ENCODE measurements around the gene KIF5C.
"Not testable (repeated sequence)": the region's sequence is repeated elsewhere in the genome, so short reads cannot be mapped to it uniquely, and the experiment has no call there.

The KIF5C gene

DNA sequence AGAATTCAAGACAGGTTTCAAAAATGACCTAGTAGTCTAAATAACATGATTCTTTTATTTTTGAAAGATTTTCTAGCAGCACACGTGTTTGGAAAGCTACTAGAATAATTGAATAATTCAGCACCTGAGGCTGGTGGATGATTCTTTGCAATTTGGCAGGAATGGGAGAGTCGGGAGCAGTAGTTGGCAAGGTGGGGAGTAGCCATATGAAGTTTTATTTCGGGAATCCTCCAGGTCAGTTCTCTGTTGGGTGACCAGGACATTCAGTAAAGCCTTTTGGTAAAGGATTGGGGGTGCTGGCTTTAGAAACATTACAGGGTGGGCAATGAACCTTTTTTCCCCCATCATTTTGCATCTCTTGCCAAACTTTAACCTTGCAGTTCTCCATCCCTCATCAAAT, 88.4 kb downstream of the KIF5C start:
- no peak for DNase-seq (ENCODE audit: low read depth in 2 of 2)

- no peak for DNase-seq (ENCODE audit: low read depth in 2 of 2)
These were observed 90.8 kb downstream of the KIF5C start for GRCh38 chr2:148965623-148966437.

GRCh38 chr2:148966438-148966758, 91.4 kb downstream of the KIF5C start:
- no peak for DNase-seq (ENCODE audit: low read depth in 2 of 2)

DNA sequence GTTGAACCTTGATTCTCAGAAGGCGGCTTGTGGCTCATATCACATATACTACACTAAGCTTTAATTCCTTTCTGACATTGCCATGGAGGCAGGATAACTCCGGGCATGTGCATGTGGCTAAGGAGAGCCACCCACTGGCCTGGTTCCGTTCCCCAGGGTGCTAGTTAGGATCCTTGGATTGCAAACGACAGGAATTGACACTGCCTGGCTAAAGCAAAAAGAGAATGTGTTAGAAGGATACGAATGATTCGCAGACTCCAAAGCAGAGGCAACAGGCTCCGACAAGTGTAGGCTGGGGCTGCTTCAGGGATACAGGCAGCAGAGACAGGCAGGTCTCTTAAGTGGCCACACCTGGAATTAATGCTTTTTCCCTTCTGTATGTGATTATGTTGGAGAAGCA, 92.0 kb downstream of the KIF5C start:
- no peak for DNase-seq (ENCODE audit: low read depth in 2 of 2)

GRCh38 chr2:148967578-148967977, 92.6 kb downstream of the KIF5C start:
- DNase-seq (ENCODE audit: low read depth in 2 of 2) = no peak

DNA sequence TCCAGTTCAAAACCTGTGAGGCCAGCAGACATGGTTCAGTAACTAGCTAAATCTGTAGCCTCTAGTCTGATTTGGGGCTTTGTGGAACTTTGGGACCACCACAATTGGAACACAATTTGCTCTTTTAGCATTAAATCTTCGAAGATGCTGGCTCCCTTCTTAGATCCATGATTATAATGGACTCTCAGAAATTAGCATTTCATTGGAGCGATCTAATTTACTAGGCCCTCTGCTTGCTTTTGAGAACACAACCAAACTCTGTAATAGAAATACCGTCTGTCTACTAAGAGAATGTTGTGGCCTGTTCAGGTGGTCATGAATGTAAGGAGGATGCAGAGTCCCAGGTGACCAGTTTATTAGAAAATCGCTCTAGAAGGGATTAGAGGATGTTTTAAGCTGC, 93.3 kb downstream of the KIF5C start:
- no peak for DNase-seq (ENCODE audit: low read depth in 2 of 2)

DNA sequence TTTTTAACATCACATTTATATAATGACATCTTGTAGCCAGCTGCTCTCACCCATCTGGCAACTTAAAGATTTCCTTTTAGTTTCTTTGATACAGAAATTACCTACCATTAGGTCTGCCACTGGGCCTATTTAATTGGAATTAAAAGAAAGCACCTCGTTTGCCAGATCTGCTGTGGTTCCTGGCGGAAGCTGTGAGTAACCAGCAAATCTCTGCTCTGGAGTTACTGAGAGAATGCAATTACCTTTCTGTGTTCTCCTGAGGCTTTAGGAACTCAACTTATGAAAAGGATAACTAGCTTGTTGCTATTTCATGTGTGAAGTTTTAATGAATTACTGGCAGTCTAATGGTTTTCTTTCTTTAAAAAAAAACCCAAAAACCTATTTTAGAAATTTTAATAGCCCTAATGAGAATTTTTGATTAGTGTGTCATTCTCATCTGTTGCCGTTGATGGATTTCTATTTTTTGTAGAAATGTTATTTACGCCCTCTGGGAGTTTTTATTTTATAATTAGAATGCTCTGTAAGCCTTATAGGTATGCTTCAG, 93.8 kb downstream of the KIF5C start:
- DNase-seq (ENCODE audit: low read depth in 2 of 2) = no peak

DNA sequence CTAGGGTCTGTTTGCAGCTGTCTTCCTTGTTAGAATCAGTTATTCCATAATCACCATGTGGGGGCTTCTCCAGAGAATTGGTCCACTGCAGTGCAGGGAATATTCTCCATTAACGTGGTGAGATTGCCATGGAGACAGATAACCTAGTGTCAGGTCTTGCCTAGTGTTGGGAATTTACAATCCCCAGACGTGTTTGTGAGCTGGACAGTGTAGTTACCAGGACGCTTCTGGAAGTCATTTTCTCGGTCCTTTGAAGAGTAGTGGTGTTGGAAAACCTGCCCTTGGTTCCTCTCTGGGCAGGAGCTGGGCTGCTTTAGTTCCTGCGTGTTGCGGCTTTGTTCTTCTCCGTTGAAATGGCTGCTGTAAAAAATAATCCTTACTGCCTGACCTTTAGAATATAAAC, 94.6 kb downstream of the KIF5C start:
- DNase-seq (ENCODE audit: low read depth in 2 of 2) = no peak

DNA sequence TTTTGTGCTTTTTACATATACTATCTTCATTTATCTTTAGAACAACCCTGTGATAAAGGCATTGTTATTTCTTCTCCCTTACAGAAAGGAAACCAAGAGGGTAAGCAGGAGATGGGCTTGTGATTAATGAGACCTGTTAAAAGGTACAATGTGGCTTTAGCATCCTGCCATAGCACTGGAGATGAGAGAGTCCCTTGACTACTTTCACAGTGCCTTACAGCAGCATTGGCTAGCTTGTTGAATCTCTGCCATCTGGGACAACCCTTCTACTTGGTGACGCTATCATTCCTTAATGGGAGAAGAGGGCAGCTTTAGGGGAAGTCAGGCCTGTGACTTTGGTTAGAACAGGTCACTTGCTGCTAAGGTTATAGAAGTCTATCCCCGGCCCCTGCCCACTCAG, 95.4 kb downstream of the KIF5C start:
- DNase-seq (ENCODE audit: low read depth in 2 of 2) = no peak

DNA sequence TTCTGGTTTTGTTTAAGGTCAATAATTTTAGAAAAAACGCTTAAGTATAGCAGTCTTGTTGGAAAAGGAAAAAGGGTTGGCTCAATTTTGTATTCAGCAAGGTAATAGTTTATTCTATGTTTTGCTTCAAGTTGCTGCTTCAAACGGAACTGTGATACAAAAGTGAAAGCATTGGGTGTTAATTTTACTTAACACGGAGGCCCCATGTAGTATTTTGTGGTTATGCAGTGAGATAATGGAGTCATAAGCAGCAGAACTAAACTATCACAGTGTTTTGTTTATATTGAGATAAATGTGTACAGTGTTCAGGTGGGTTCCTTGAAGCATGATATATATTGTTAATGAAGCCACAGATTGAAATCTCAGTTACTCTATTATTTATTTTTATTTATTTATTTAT, 96.5 kb downstream of the KIF5C start:
- DNase-seq (ENCODE audit: low read depth in 2 of 2) = no peak

DNA sequence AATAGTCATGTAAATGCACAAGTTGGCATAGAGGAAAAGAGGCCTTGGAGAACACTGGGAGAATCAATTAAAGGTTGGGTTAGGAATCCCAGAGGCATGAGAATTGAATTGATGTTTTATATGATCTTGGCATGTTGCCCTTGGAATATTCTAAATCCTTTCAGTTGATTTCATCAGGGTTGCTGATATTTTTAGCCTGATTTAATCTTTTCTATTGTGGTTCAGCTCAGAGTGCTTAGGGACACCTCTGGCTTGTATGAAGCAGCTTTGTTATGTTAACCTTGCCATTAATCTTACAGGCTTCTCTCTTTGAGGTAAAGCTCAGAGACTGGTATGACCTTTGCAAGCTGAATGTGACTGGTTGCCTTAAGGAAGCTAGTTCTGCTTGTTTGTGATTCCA, 99.1 kb downstream of the KIF5C start:
- no peak for DNase-seq (ENCODE audit: low read depth in 2 of 2)

- DNase-seq (ENCODE audit: low read depth in 2 of 2) = no peak
These were observed 103.1 kb downstream of the KIF5C start for GRCh38 chr2:148978026-148978685.

- DNase-seq (ENCODE audit: low read depth in 2 of 2) = no peak
These were observed 103.7 kb downstream of the KIF5C start for GRCh38 chr2:148978706-148979105.

GRCh38 chr2:148979164-148979918, 104.3 kb downstream of the KIF5C start:
- no peak for DNase-seq (ENCODE audit: low read depth in 2 of 2)

DNA sequence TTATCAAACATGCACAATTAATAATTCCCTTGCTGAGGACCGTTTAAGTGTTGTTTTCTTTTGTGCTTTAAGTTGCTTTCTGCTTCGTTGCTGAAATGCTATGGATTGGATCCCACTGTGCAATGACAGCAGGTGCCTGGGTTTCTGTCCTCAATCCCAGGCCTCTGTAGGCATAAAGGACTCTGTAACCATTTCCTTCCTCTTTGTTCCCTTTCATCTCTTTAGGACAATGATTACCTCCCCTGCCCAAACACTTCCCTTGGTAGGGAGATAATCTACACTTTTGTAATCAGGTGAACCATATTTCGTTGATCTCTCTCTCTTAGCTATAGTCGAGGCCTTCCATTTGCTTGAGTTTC, 104.9 kb downstream of the KIF5C start:
- no peak for DNase-seq (ENCODE audit: low read depth in 2 of 2)

DNA sequence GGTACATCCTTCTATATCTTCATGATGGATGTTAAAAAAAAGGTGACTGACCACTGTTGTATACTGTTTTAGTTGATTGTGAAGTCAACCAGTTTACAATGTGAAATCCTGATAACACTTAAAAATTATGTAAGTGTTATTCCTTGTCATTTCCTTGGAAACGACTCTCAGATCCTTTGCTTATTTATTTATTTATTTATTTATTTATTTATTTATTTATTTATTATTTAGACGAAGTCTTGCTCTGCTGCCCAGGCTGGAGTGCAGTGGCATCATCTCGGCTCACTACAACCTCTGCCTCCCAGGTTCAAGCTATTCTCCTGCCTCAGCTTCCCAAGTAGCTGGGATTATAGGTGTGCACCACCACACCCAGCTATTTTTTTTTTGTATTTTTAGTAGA, 105.5 kb downstream of the KIF5C start:
- not testable (repeated sequence) for DNase-seq (ENCODE audit: low read depth in 2 of 2)

GRCh38 chr2:148981324-148981723, 106.3 kb downstream of the KIF5C start:
- no peak for DNase-seq (ENCODE audit: low read depth in 2 of 2)

DNA sequence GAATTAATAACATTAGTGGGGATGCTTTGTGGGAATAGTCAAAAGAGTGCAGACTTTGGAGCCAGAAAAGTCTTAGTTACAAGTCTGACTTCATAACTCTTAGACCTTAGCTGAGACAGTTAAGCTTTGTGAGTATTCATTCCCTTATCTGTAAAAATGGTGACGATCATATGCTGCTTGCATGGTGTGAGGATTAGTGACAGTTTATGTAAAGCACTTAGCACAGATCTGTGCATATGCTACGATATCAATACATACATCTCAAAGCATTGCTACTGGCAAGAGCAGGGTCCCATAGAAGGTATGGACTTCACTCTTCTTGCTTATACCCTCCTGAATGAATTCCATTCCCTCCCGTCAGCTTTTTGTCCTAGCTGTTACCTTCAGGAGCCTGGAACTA, 106.8 kb downstream of the KIF5C start:
- no peak for DNase-seq (ENCODE audit: low read depth in 2 of 2)

DNA sequence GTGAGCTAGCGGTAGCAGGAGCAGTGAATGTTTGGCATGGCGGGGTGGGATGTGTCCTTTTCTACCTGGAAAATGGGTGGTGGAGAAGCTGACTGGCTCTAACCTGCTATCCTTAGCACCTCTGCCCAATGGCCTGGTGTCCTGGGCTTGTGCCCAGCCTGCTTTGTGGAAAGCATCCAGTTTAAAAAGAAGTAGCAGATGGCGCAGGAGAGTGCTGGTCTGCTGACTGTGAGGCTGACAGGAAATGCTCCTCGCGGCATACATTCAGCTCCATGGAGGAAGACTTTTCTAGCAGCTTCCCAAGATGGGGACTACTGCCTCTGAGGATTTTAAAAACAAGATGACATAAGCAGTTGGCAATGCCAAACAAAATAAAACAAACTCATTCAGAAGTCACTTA, 107.3 kb downstream of the KIF5C start:
- DNase-seq (ENCODE audit: low read depth in 2 of 2) = no peak

DNA sequence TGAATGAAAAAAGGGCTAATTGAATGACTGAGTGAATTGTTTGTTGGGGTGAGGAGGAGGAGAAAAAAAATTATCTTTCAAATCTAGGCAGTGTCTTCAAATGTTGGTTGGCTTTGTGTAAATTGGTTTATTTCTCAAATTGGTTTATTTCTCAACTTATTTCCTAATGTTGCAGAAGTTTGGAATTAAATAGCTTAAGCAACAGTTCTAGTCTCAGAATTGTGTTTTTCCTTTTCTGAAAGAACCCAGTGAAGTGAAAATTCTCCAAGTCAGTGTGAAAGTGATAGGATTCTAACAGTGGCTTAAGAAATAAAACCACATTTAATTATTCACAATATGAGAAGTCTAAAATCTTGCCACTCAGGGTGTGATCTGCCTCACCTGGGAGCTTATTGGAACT, 108.9 kb downstream of the KIF5C start:
- no peak for DNase-seq (ENCODE audit: low read depth in 2 of 2)

GRCh38 chr2:148984449-148984848, 109.4 kb downstream of the KIF5C start:
- DNase-seq (ENCODE audit: low read depth in 2 of 2) = no peak

- no peak for DNase-seq (ENCODE audit: low read depth in 2 of 2)
These were observed 112.3 kb downstream of the KIF5C start for GRCh38 chr2:148987286-148987685.

- no peak for DNase-seq (ENCODE audit: low read depth in 2 of 2)
These were observed 113.3 kb downstream of the KIF5C start for GRCh38 chr2:148988337-148988736.

Measured in stimulated activated CD4-positive, alpha-beta T cell treated with anti-CD3 and anti-CD28 coated beads, Interleukin-4, amount 100 ng/mL, for 48 hours (primary cell).